Keratinocyte (primary cell): ENCODE measurements around the gene GLTP. TPM values are rescaled to one million over a fixed set of nuclear protein-coding genes. Genes with fewer than 3 reads are reported as not detected.

Source experiments
- DNase-seq: peaks from one replicate; pipeline ENCODE4 v3.0.0-alpha.2; 2011; ENCODE audit warnings: low read depth, missing footprints, low spot score
- FAIRE-seq: peaks from 2 replicates; lab custom pipeline; 2011; peaks lifted over from hg19 to GRCh38; lab: Jason Lieb, UNC
- H2AFZ ChIP-seq: 2 replicates; pipeline ENCODE4 v1.6.0; 2012; ENCODE audit warnings: low read length, control low read depth, inconsistent platforms; ENCODE audit not compliant: control insufficient read depth
- H3K27ac ChIP-seq: 2 replicates; pipeline ENCODE4 v1.5.1; 2011; ENCODE audit warnings: low read length; ENCODE audit not compliant: control insufficient read depth, insufficient read depth
- H3K27me3 ChIP-seq: 3 replicates; pipeline ENCODE4 v1.6.0; 2011; ENCODE audit warnings: low read length; ENCODE audit not compliant: control insufficient read depth, insufficient read depth; ENCODE audit errors: extremely low read depth
- H3K36me3 ChIP-seq, 2 experiments: 2 replicates in 1 of 2; 3 replicates in 1 of 2; pipeline ENCODE4 v1.5.1; 2011; ENCODE audit warnings: low read length in 2 of 2, mild to moderate bottlenecking in 1 of 2; ENCODE audit not compliant: control insufficient read depth in 2 of 2, insufficient read depth in 2 of 2; ENCODE audit errors: extremely low read depth in 1 of 2
- H3K4me1 ChIP-seq: 3 replicates; pipeline ENCODE4 v1.5.1; 2011; ENCODE audit warnings: low read length; ENCODE audit not compliant: control insufficient read depth, insufficient read depth; ENCODE audit errors: extremely low read depth
- H3K4me2 ChIP-seq: 3 replicates; pipeline ENCODE4 v1.6.0; 2011; ENCODE audit warnings: low read depth, low read length; ENCODE audit not compliant: control insufficient read depth, insufficient read depth; ENCODE audit errors: extremely low read depth
- H3K4me3 ChIP-seq, 3 experiments: fragments of 200-600 bp in 1 of 3; sonication (generic) in 1 of 3; 2 replicates in 2 of 3; 3 replicates in 1 of 3; pipeline ENCODE4 v1.5.1; 2011 to 2016; ENCODE audit warnings: low read length in 3 of 3, mild to moderate bottlenecking in 3 of 3, control low read depth in 2 of 3, inconsistent platforms in 1 of 3, low read depth in 1 of 3, mixed read lengths in 1 of 3, mixed run types in 1 of 3, moderate library complexity in 1 of 3; ENCODE audit not compliant: control insufficient read depth in 2 of 3, insufficient read depth in 2 of 3; ENCODE audit errors: extremely low read depth in 1 of 3
- H3K79me2 ChIP-seq: 2 replicates; pipeline ENCODE4 v1.6.0; 2012; ENCODE audit warnings: low read length; ENCODE audit not compliant: control insufficient read depth, insufficient read depth
- H3K9ac ChIP-seq: 3 replicates; pipeline ENCODE4 v1.6.0; 2011; ENCODE audit warnings: low read length; ENCODE audit not compliant: control insufficient read depth, insufficient read depth; ENCODE audit errors: extremely low read depth
- H3K9me1 ChIP-seq: 3 replicates; pipeline ENCODE4 v1.6.0; 2011; ENCODE audit warnings: low read length; ENCODE audit not compliant: control insufficient read depth, insufficient read depth; ENCODE audit errors: extremely low read depth
- H3K9me3 ChIP-seq: 2 replicates; pipeline ENCODE4 v1.5.1; 2012; ENCODE audit warnings: low read depth, low read length; ENCODE audit not compliant: control insufficient read depth
- H4K20me1 ChIP-seq: 3 replicates; pipeline ENCODE4 v1.6.0; 2011; ENCODE audit warnings: low read length; ENCODE audit not compliant: control insufficient read depth, insufficient read depth; ENCODE audit errors: extremely low read depth
- EZH2 ChIP-seq: IDR thresholded peaks from one replicate; pipeline ENCODE4 v1.6.1; 2012; ENCODE audit warnings: inconsistent platforms, mild to moderate bottlenecking, low read length, moderate library complexity
- dilution Hi-C: fragments of 300-500 bp; cut with MboI; formaldehyde crosslinking; loops from one replicate; pipeline ENCODE4 v1.7.0; 2020; ENCODE audit warnings: low sequenced_read_pairs; ENCODE audit not compliant: extremely low pct_ligation_motif_present
- polyA plus RNA-seq, 5 experiments: library from polyadenylated mRNA; depleted of rRNA in 3 of 5; stranded (reverse) in 3 of 5; stranded (forward) in 1 of 5; unstranded in 1 of 5; fragments of >200 nt; gene quantifications; 1 replicate in 1 of 5; 2 replicates in 3 of 5; 3 replicates in 1 of 5; pipeline versions ENCODE4 v1.2.1 to v1.2.3, GENCODE V29; 2011 to 2012; ENCODE audit warnings: missing spikeins in 2 of 5, low read depth in 1 of 5, low replicate concordance in 1 of 5
- TF ChIP-seq, protein P1 (sequence below), 3 experiments: IDR thresholded peaks in 1 of 3; conservative IDR thresholded peaks in 1 of 3; optimal IDR thresholded peaks in 1 of 3; 2 replicates in 2 of 3; 3 replicates in 1 of 3; pipeline versions ENCODE3 to v1.5.1; 2011; ENCODE audit warnings: low read length in 3 of 3, mild to moderate bottlenecking in 3 of 3, moderate library complexity in 2 of 3, control low read depth in 1 of 3, inconsistent platforms in 1 of 3; ENCODE audit not compliant: insufficient read depth in 2 of 3; ENCODE audit errors: extremely low read depth in 1 of 3

GLTP gene
- polyA plus RNA-seq, 1 donor (not counting 4 experiments of a cell fraction or from before 2014, with no cell fraction given): 54.6 TPM

DNA sequence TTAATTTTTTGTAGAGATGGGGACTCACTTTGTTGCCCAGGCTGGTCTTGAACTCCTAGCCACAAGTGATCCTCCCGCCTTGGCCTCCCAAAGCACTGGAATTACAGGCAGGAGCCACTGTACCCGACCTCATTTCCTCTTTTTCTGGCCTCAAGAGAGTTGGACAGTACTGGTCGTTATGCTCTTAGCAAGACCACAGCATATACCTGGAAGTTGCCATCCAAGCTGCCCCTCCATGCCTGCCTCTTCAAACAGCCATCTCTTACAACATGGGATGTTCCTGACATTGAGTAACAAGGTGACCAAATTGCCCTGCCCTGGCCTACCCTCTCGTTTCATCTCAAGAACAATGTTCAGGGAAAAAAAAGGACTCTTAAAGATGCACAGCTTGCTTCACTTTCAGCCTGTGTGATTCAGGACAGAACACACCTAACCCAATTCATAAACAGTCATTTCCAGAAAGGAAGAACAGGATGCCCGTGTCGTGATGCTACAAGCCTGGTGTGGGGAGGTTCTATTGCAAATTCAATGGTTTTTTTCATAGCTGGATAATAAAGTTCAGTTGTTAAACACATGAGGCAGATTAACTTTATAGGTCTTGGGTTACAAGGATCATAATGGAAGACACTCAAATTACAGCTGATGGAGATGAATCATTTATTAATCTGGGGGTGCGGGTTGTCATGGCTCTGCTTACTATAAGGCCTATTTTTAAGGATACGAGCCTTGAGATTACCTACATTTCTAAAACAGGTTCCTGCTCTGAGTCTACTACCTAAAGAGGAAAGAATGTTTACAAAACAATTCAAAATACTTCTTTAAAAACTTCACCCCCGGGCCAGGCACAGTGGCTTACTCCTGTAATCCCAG is 11.9 kb downstream of the GLTP start:
- Histone ChIP-seq H3K4me3 (no peak overlapping the region), H3K9ac (peak overlapping the region; percentile 12), H3K27ac (peak overlapping the region; percentile 39), H4K20me1 (no peaks in the 10 kb centered on the region), H2AFZ (peak overlapping the region; percentile 28), H3K36me3 (peaks cover 5% of the 10 kb centered on the region in 2 experiments), H3K79me2 (peaks cover 13% of the 10 kb centered on the region), H3K9me3 (no peaks in the 10 kb centered on the region), H3K4me2 (peak overlapping the region; percentile 32), H3K27me3 (no peaks in the 10 kb centered on the region), H3K4me1 (peaks cover 35% of the 10 kb centered on the region), H3K9me1 (peaks cover 2% of the 10 kb centered on the region)
- FAIRE-seq (no peak), DNase-seq (no peak)
- dilution Hi-C loops: no loop called here
- no peak for TF ChIP-seq EZH2
- TF ChIP-seq, protein P1, sequence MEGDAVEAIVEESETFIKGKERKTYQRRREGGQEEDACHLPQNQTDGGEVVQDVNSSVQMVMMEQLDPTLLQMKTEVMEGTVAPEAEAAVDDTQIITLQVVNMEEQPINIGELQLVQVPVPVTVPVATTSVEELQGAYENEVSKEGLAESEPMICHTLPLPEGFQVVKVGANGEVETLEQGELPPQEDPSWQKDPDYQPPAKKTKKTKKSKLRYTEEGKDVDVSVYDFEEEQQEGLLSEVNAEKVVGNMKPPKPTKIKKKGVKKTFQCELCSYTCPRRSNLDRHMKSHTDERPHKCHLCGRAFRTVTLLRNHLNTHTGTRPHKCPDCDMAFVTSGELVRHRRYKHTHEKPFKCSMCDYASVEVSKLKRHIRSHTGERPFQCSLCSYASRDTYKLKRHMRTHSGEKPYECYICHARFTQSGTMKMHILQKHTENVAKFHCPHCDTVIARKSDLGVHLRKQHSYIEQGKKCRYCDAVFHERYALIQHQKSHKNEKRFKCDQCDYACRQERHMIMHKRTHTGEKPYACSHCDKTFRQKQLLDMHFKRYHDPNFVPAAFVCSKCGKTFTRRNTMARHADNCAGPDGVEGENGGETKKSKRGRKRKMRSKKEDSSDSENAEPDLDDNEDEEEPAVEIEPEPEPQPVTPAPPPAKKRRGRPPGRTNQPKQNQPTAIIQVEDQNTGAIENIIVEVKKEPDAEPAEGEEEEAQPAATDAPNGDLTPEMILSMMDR (optimal IDR thresholded peaks at IDR 0.05 in 1 of 3, IDR thresholded peaks at IDR 0.05 in 1 of 3, conservative IDR thresholded peaks at IDR 0.05 in 1 of 3; ENCODE audit: extremely low read depth in 1 of 3, insufficient read depth in 2 of 3, low read length in 3 of 3): no peak

DNA sequence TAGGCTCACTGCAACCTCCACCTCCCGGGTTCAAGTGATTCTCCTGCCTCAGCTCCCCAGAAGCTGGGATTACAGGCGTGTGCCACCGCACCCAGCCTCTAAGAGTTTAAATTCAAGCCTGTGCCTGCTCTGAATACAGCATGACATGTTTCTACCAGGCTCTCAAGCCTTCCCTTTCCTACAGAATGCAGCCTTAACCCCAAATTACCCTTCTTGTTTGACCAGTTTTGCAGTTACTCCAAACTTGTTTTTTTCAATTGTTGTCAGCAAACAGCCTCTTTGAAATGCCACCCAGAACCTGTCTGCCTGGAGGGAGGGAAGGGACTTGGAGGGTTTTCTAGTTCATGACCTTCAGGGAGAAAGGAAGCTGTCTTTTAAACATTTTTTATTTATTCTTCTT is 15.4 kb downstream of the GLTP start:
- Histone ChIP-seq H3K27me3 (no peaks in the 10 kb centered on the region), H3K9me3 (no peaks in the 10 kb centered on the region), H3K9me1 (peaks cover 2% of the 10 kb centered on the region), H3K27ac (peak overlapping the region; percentile 45), H3K4me3 (no peak overlapping the region), H3K4me1 (peaks cover 32% of the 10 kb centered on the region), H3K36me3 (peaks cover 4 to 9% of the 10 kb centered on the region in 2 experiments), H3K4me2 (peak overlapping the region; percentile 29), H3K9ac (peak overlapping the region; percentile 6), H4K20me1 (no peaks in the 10 kb centered on the region), H3K79me2 (peaks cover 13% of the 10 kb centered on the region), H2AFZ (no peak overlapping the region)
- TF ChIP-seq, protein P1 (optimal IDR thresholded peaks at IDR 0.05 in 1 of 3, IDR thresholded peaks at IDR 0.05 in 1 of 3, conservative IDR thresholded peaks at IDR 0.05 in 1 of 3; ENCODE audit: extremely low read depth in 1 of 3, insufficient read depth in 2 of 3, low read length in 3 of 3): no peak
- TF ChIP-seq EZH2: no peak
- DNase-seq (peak; percentile 84), FAIRE-seq (peak; percentile 69)
- dilution Hi-C loops: no loop called here
